WI38 (cell line): ENCODE data around the gene CPT1B.

Experiments used
- H3K4me3 ChIP-seq: 2 replicates; pipeline ENCODE4 v1.5.1; 2011; ENCODE audit warnings: low read depth, mild to moderate bottlenecking, control low read depth, low read length
- TF ChIP-seq, protein P1 (sequence below): IDR thresholded peaks from 2 replicates; pipeline ENCODE4 v1.5.1; 2012; ENCODE audit warnings: low read depth, mild to moderate bottlenecking, control low read depth, low read length

Gene CPT1B

DNA sequence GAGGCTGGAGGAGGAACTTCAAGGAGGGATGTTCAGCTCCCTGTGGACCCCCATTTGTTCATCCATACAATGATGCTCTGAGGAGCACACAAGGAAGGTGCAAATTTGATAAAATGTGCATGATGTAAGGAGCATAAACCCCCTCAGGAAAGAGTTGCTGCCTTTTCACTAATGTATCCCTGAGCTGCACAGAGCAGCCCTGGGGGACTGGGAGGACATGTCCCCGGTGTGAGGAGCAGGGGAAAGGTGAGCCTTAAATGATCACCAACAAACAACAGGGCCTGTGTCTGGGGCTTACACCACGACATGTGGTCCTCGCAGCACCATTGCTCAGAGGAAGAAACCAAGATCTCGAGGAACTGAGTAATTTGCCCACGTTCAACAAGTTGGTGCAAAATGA, 18.9 kb upstream of the CPT1B start:
- TF ChIP-seq, protein P1, sequence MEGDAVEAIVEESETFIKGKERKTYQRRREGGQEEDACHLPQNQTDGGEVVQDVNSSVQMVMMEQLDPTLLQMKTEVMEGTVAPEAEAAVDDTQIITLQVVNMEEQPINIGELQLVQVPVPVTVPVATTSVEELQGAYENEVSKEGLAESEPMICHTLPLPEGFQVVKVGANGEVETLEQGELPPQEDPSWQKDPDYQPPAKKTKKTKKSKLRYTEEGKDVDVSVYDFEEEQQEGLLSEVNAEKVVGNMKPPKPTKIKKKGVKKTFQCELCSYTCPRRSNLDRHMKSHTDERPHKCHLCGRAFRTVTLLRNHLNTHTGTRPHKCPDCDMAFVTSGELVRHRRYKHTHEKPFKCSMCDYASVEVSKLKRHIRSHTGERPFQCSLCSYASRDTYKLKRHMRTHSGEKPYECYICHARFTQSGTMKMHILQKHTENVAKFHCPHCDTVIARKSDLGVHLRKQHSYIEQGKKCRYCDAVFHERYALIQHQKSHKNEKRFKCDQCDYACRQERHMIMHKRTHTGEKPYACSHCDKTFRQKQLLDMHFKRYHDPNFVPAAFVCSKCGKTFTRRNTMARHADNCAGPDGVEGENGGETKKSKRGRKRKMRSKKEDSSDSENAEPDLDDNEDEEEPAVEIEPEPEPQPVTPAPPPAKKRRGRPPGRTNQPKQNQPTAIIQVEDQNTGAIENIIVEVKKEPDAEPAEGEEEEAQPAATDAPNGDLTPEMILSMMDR: no peak

DNA sequence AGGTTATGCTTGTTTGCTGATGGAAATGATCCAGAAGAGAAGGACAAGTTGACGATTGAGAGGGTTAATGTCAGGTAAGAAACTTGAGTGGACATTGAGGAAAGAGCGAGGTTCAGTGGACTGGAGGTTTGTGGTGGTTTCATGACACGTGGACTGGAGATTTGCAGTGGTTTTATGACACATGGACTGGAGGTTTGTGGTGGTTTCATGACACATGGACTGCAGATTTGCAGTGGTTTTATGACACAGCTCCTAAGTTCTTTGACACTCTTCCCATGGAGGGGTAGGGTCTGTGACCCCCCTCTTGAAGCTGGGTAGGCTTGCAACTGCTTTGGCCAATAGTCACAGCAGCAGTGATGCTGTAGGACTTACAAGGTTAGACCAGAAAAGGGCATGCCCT, 17.0 kb upstream of the CPT1B start:
- TF ChIP-seq, protein P1: no peak
- H3K4me3 ChIP-seq: no peak overlapping the region

More for the DNA sequence above, 18.9 kb upstream of the CPT1B start:
- no peak overlapping the region for H3K4me3 ChIP-seq

DNA sequence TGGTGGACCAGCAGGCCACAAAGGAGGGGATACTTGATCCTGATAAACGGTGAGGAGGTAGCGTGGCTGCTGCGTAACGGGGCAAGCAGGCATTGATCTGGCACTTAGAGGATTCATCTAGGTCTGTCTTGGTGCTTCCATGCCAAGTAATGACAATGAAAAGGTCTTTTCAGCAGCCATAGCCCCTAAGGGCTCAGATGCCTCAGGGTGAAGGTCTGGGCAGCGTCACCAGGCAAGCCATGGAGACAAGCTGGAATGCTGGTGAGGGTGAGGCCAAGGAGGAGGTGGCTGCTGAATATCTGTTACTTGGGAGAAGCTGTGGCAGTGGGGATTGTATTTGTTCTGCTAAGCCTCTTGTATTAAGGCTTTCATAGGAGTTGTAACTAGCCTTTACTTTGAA, 9.2 kb upstream of the CPT1B start:
- H3K4me3 ChIP-seq: no peak overlapping the region
- TF ChIP-seq, protein P1: no peak

DNA sequence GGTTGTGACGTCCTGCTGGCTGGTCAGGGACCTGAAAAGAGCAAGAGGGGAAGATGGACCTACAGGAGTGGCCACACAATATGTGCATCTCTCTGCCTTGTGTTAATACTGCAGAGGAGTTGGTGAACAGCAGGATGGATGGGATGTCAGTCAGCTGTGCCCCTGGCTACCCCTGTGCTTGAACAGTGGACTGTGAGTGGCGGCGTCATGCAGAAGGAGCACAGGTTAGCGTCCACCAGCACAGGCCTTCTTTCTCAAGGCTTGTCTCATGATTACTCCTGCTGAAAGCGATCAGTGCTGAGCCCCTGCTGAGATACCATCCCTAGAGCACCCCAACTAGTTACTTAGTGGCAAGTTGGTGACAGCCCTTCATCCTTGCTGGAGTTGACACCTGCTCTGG, 8.2 kb upstream of the CPT1B start:
- TF ChIP-seq, protein P1: no peak

DNA sequence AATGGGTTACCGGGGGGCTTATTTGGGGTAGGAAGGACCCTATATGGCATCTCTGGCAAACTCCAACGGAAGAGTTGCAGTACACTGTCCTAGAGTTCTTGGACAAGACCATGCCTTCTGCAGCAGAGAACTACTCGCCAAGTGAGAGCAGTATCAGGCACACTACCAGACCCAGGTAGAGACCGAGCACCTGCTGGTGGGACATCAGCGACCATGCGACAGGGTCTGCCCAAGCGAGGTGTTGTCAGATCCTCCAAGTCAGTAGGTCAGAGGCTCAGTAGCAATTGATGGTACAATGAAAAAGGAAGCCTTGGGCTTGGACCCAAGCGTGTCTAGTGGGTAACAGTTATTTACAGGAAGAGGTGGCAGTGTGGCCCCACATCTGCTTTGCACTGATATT, 7.6 kb upstream of the CPT1B start:
- TF ChIP-seq, protein P1: no peak

More for the DNA sequence above, 8.2 kb upstream of the CPT1B start:
- H3K4me3 ChIP-seq: no peak overlapping the region

DNA sequence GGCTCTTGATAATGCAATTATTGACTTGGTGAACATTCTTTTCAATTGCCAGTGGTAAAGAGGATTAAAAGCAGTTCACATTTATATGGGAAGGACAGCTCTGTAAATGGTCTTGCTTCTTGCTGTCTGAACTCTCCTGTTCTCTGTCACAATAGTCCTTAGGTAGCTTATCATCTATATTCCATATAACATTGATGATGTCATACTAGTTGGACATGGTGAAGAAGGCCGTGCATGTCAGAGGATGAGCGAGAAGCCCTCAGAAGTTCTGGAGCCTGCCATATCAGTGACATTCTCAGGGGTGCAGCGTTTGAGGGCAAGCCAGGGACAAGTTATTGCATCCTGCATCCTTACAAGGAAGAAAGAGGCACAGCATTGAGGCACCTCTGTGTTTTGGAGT, 7.0 kb upstream of the CPT1B start:
- H3K4me3 ChIP-seq: no peak overlapping the region
- TF ChIP-seq, protein P1: no peak

More for the DNA sequence above, 7.6 kb upstream of the CPT1B start:
- no peak overlapping the region for H3K4me3 ChIP-seq

DNA sequence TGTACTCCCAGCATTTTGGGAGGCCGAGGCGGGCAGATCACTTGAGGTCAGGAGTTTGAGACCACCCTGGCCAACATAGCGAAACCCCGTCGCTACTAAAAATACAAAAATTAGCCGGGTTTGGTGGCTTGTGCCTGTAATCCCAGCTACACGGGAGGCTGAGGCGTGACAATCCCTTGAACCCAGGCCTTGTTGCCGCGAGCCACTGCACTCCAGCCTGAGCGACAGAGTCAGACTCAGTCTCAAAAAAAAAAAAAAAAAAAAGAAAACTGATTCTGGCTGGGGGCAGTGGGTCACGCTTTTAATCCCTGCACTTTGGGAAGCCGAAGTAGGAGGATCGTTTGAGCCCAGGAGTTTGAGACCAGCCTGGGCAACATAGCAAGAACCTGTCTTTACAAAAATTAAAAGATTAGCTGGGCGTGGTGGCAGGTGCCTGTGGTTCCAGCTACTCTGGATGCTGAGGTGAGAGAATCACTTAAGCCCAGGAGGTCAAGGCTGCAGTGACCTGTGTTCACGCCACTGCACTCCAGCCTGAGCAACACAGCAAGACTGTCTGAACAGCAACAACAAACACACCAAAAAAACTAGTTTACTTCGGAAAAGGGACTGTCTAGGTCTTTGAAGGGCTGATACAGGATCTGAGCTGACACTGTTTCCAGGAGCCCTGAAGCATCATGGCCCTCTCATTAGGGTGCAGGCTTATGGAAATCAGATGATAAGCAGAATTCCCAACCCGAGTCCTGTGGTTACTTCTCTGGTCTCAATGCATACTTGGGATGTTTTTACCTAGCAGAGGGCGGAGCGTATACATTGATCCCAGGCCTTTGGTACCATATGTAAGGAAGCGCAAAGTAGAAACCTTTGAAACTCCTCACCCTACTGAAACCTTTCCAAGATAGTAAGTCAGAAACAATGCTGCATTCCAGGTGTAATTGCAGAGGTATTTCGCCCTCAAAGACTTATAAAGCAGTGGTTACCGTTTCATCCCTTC, 6.2 kb upstream of the CPT1B start:
- no peak overlapping the region; the same call in 1 of the 2 replicates for H3K4me3 ChIP-seq
- TF ChIP-seq, protein P1: no peak
